K562 (cell line): Measurements from ENCODE around the gene FSTL4. TPM values are rescaled to one million over a fixed set of nuclear protein-coding genes. Genes with fewer than 3 reads are reported as not detected.

Source experiments
- ATAC-seq: fragments of 200-7000 bp; cut with Tn5 transposase; 3 replicates; pipeline ENCODE4 v1.9.1; 2020; ENCODE audit warnings: moderate library complexity
- BruUV-seq: library from RNA; stranded (reverse); fragments of 400-500 nt; replicated peaks from 2 replicates; lab custom pipeline; 2021; lab: Mats Ljungman, UMichigan
- CTCF ChIA-PET: fragments of 300-600 bp; formaldehyde crosslinking; extraction: SDS; loops from one replicate; lab custom pipeline; 2021; ENCODE audit warnings: low intra/inter-chr PET ratio; lab: Yijun Ruan, JAX
- POLR2A ChIA-PET: fragments of 300-600, 350-650 bp; sonication (Branson Sonifier 250); formaldehyde crosslinking; extraction: SDS; loops from one replicate; lab custom pipeline; 2021; ENCODE audit warnings: antibody characterized with exemption, inconsistent platforms; lab: Yijun Ruan, JAX
- DNase-seq, 4 experiments: peaks; one replicate each; pipeline versions ENCODE4 v3.0.0 to v3.0.0-alpha.2; 2011 to 2018; ENCODE audit warnings: low spot score in 3 of 4, mixed read lengths in 3 of 4; ENCODE audit errors: extremely low read depth in 1 of 4
- FAIRE-seq: peaks from 2 replicates; lab custom pipeline; 2011; peaks lifted over from hg19 to GRCh38; lab: Jason Lieb, UNC
- H2AFZ ChIP-seq: 2 replicates; pipeline ENCODE4 v1.6.0; 2011; ENCODE audit warnings: low read depth, low read length, control low read depth, inconsistent platforms
- H3K27ac ChIP-seq: fragments of 200-600 bp; 3 replicates; pipeline ENCODE4 v1.8.0; 2011; ENCODE audit warnings: low read depth, mild to moderate bottlenecking, control low read depth, inconsistent platforms, low read length, moderate library complexity, mixed read lengths; ENCODE audit errors: extremely low read depth
- H3K27me3 ChIP-seq, 2 experiments: fragments of 300-600 bp in 1 of 2; 2 replicates in 1 of 2; 3 replicates in 1 of 2; pipeline versions ENCODE4 v1.6.0 to v1.8.0; 2011; ENCODE audit warnings: inconsistent platforms in 2 of 2, low read length in 2 of 2, mild to moderate bottlenecking in 1 of 2, mixed read lengths in 1 of 2, moderate library complexity in 1 of 2; ENCODE audit not compliant: control insufficient read depth in 2 of 2, insufficient read depth in 2 of 2
- H3K36me3 ChIP-seq: fragments of 300-600 bp; 3 replicates; pipeline ENCODE4 v1.8.0; 2011; ENCODE audit warnings: mild to moderate bottlenecking, low read length, inconsistent platforms; ENCODE audit not compliant: control insufficient read depth, insufficient read depth
- H3K4me1 ChIP-seq, 2 experiments: fragments of 200-600 bp in 1 of 2; replicated peaks in 1 of 2; 2 replicates in 1 of 2; 3 replicates in 1 of 2; pipeline versions ENCODE4 v1.5.1 to v1.8.0; 2011; ENCODE audit warnings: inconsistent platforms in 2 of 2, low read length in 2 of 2, mild to moderate bottlenecking in 1 of 2, mixed read lengths in 1 of 2, moderate library complexity in 1 of 2; ENCODE audit not compliant: control insufficient read depth in 2 of 2, insufficient read depth in 2 of 2
- H3K4me2 ChIP-seq: 2 replicates; pipeline ENCODE4 v1.6.1; 2011; ENCODE audit warnings: low read length, control low read depth, inconsistent platforms, mixed read lengths; ENCODE audit not compliant: insufficient read depth
- H3K4me3 ChIP-seq: fragments of 200-600 bp; sonication (generic), shearing (Covaris generic); 2 replicates; pipeline ENCODE4 v1.5.1; 2016; ENCODE audit warnings: control low read depth, inconsistent platforms
- H3K79me2 ChIP-seq: fragments of 200-600 bp; 3 replicates; pipeline ENCODE4 v1.8.0; 2011; ENCODE audit warnings: low read length, inconsistent platforms; ENCODE audit not compliant: control insufficient read depth, insufficient read depth
- H3K9ac ChIP-seq, 2 experiments: 2 replicates each; pipeline versions ENCODE4 v1.6.0 to v1.6.1; 2011; ENCODE audit warnings: low read depth in 2 of 2, low read length in 2 of 2, control low read depth in 1 of 2, inconsistent platforms in 1 of 2, mild to moderate bottlenecking in 1 of 2, mixed read lengths in 1 of 2; ENCODE audit not compliant: insufficient read depth in 1 of 2
- H3K9me1 ChIP-seq: one replicate; pipeline ENCODE4 v1.6.0; 2011; ENCODE audit warnings: inconsistent platforms, mild to moderate bottlenecking, low read length, moderate library complexity; ENCODE audit not compliant: control insufficient read depth, insufficient read depth
- H3K9me3 ChIP-seq: replicated peaks from 2 replicates; pipeline ENCODE4 v1.5.1; 2011; ENCODE audit warnings: low read depth, low read length, inconsistent platforms; ENCODE audit not compliant: control insufficient read depth, insufficient read depth
- H4K20me1 ChIP-seq: replicated peaks from 2 replicates; pipeline ENCODE4 v1.6.1; 2011; ENCODE audit warnings: low read length, inconsistent platforms, mixed read lengths; ENCODE audit not compliant: control insufficient read depth, insufficient read depth
- HSF4 ChIP-seq: fragments of 250-450 bp; sonication (Bioruptor Pico); IDR thresholded peaks from 2 replicates; pipeline ENCODE4 v2.1.2; 2022; ENCODE audit warnings: mild to moderate bottlenecking, moderate library complexity, borderline replicate concordance
- IRF2 ChIP-seq: sonication (generic); formaldehyde crosslinking; IDR thresholded peaks from 2 replicates; pipeline ENCODE4 v1.8.1; 2022; ENCODE audit warnings: mild to moderate bottlenecking, missing genetic modification reagents
- MBD2 ChIP-seq: sonication (generic); IDR thresholded peaks from 2 replicates; pipeline ENCODE4 v1.6.1; 2016; ENCODE audit warnings: low read depth, borderline replicate concordance
- RB1 ChIP-seq: fragments of 450-650 bp; IDR thresholded peaks from 2 replicates; pipeline ENCODE4 v1.6.1; 2017; ENCODE audit warnings: low read depth, mild to moderate bottlenecking
- ZKSCAN1 ChIP-seq: fragments of 150-350 bp; IDR thresholded peaks from 2 replicates; pipeline ENCODE4 v1.6.1; 2016; ENCODE audit warnings: low read depth, low read length
- ZNF644 ChIP-seq: fragments of 200-800 bp; sonication (Bioruptor generic); IDR thresholded peaks from 2 replicates; pipeline ENCODE4 v1.6.1; 2016; ENCODE audit warnings: low read depth, missing genetic modification characterization, missing compliant biosample characterization
- WGBS: fragments of 100-300 bp; shearing (Covaris generic); methylation state at CpG from one replicate; pipeline ENCODE4 v1.1.6; 2016; ENCODE audit warnings: low coverage, mixed read lengths; ENCODE audit not compliant: insufficient coverage; ENCODE audit errors: missing lambda C conversion rate; 5-methylcytosine and 5-hydroxymethylcytosine counted together
- in situ Hi-C: fragments of 300-500 bp; cut with MboI; formaldehyde crosslinking; loops from 4 replicates; pipeline ENCODE4 v1.15.0; 2018; ENCODE audit warnings: inconsistent platforms, mixed read lengths
- intact Hi-C: fragments of 100-400 bp; cut with micrococcal nuclease; formaldehyde crosslinking; loops from 2 replicates; pipeline ENCODE4 v1.14.2; 2022
- polyA plus RNA-seq, 8 experiments: library from polyadenylated mRNA; depleted of rRNA in 4 of 8; stranded (reverse) in 5 of 8; unstranded in 3 of 8; fragments of >200 nt; fragmentation: Nextera tagmentation in 2 of 8; fragmentation: Illumina TruSeq in 1 of 8; extraction: Ambion mirVana in 2 of 8; extraction: Trizol in 1 of 8; gene quantifications; 2 replicates each; pipeline versions ENCODE4 v1.2.1 to v1.2.3, GENCODE V29; 2011 to 2014; ENCODE audit warnings: inconsistent platforms in 1 of 8, missing spikeins in 1 of 8
- total RNA-seq, 7 experiments: library from RNA; depleted of rRNA in 6 of 7; stranded (reverse); fragments of >200 nt in 6 of 7; fragmentation: Illumina TruSeq in 2 of 7; extraction: Trizol in 2 of 7; gene quantifications; 2 replicates each; pipeline versions ENCODE4 v1.2.1 to v1.2.3, GENCODE V29; 2011 to 2021; ENCODE audit warnings: low replicate concordance in 1 of 7
- TF ChIP-seq, protein P1 (sequence below): fragments of 450-650 bp; formaldehyde crosslinking; IDR thresholded peaks from 2 replicates; pipeline ENCODE4 v1.4.0; 2020; ENCODE audit warnings: mild to moderate bottlenecking, moderate library complexity

FSTL4 gene
- total and polyA plus RNA-seq, 9 of the 15 experiments (the other 6 are each of a cell fraction or from before 2014, with no cell fraction given): 0.08 to 0.18 (median 0.10) TPM; not detected in 5

DNA sequence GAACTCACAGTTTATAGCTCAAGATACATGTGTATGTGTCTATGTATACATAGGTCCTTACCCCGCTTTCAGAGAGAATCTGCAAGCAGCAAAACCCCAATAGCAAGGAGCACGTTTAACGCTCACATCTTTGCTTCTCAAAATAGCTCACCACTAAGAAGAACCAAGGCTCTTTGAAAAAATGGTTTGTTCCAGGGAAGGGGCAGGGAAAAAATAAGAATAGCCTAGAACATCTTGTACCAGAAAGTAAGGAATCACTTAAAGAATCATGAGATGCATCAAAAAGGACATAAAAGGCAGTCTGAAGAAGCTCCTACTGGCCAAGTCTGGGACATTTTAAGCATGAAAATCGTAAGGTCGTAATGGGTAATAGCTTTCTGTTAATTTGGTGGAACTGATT is 196.4 kb downstream of the FSTL4 start:
- H3K79me2 ChIP-seq: no peaks in the 10 kb centered on the region
- no peak overlapping the region for H3K4me3 ChIP-seq
- H3K9me3 ChIP-seq: no peaks in the 10 kb centered on the region
- POLR2A ChIA-PET: interaction anchor here (0.7 to 1.1 kb wide), 2 partner anchors 100 to 210 kb away, joined by 3 to 4 read pairs; no protein-coding TSS in a partner anchor
- WGBS: 4% methylated on average over 5 of the region's 5 CpGs
- FAIRE-seq: no peak
- in situ Hi-C loops: no loop called here
- TF ChIP-seq, protein P1, sequence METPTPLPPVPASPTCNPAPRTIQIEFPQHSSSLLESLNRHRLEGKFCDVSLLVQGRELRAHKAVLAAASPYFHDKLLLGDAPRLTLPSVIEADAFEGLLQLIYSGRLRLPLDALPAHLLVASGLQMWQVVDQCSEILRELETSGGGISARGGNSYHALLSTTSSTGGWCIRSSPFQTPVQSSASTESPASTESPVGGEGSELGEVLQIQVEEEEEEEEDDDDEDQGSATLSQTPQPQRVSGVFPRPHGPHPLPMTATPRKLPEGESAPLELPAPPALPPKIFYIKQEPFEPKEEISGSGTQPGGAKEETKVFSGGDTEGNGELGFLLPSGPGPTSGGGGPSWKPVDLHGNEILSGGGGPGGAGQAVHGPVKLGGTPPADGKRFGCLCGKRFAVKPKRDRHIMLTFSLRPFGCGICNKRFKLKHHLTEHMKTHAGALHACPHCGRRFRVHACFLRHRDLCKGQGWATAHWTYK (CRISPR knock-in tag): no peak
- no peak for TF ChIP-seq ZNF644
- no peak for TF ChIP-seq ZKSCAN1
- no peak for TF ChIP-seq MBD2
- TF ChIP-seq IRF2: no peak
- TF ChIP-seq HSF4 (CRISPR knock-in tag): no peak
- TF ChIP-seq RB1: no peak
- TF ChIP-seq, all 486 proteins: peak for 0
- intact Hi-C loops: no loop called here
- Histone ChIP-seq H3K27me3 (peaks cover 2 to 4% of the 10 kb centered on the region in 2 experiments; a peak in 2 of 5 replicates), H3K36me3 (no peaks in the 10 kb centered on the region), H4K20me1 (no peaks in the 10 kb centered on the region), H3K27ac (no peak overlapping the region), H2AFZ (no peak overlapping the region), H3K9ac (no peak overlapping the region), H3K4me2 (no peak overlapping the region), H3K9me1 (no peaks in the 10 kb centered on the region), H3K4me1 (no peaks in the 10 kb centered on the region)
- ATAC-seq (no peak), DNase-seq (no peak)
- no TSS peak for BruUV-seq
- CTCF ChIA-PET: no interaction called here
